Activated B cell treated with CpG ODN at 0.5 μM for 24 hours (primary cell): Measurements from ENCODE around the gene CTDP1. TPM values are rescaled to one million over a fixed set of nuclear protein-coding genes. Genes with fewer than 3 reads are reported as not detected.
A peak's percentile ranks its signal among the peaks of the same experiment; 100 is the strongest.

Experiments
- ATAC-seq: fragments of 200-7000 bp; cut with Tn5 transposase; one replicate; pipeline ENCODE4 v1.10.0; 2021; ENCODE audit warnings: low read depth, mild to moderate bottlenecking, moderate library complexity
- CTCF ChIA-PET: fragments of 350-600 bp; sonication (Branson Sonifier 250); formaldehyde crosslinking; loops from one replicate; lab custom pipeline; 2021; ENCODE audit warnings: antibody characterized with exemption; lab: Charles Lee
- POLR2A ChIA-PET: fragments of 350-600 bp; sonication (Branson Sonifier 250); formaldehyde crosslinking; loops from one replicate; lab custom pipeline; 2021; ENCODE audit warnings: antibody characterized with exemption; lab: Charles Lee
- DNase-seq: peaks from one replicate; pipeline ENCODE4 v3.0.0; 2022
- H3K27ac Mint-ChIP-seq: one replicate; pipeline ENCODE4 v1.8.0; 2020; ENCODE audit warnings: mixed read lengths
- H3K27me3 Mint-ChIP-seq: one replicate; pipeline ENCODE4 v1.8.0; 2021; ENCODE audit warnings: mixed read lengths
- H3K36me3 Mint-ChIP-seq: one replicate; pipeline ENCODE4 v1.8.0; 2021; ENCODE audit warnings: low read depth, mixed read lengths
- H3K4me1 Mint-ChIP-seq: one replicate; pipeline ENCODE4 v1.8.0; 2021; ENCODE audit warnings: mixed read lengths
- H3K4me3 Mint-ChIP-seq: one replicate; pipeline ENCODE4 v1.8.0; 2020; ENCODE audit warnings: mild to moderate bottlenecking, mixed read lengths
- H3K9me3 Mint-ChIP-seq: one replicate; pipeline ENCODE4 v1.8.0; 2020; ENCODE audit warnings: mixed read lengths
- CTCF ChIP-seq: fragments of 200-600 bp; IDR thresholded peaks from one replicate; pipeline ENCODE4 v1.8.0; 2022; ENCODE audit warnings: antibody characterized with exemption, mild to moderate bottlenecking
- intact Hi-C: fragments of 100-400 bp; cut with micrococcal nuclease; formaldehyde crosslinking; loops from one replicate; pipeline ENCODE4 v1.15.1; 2024
- total RNA-seq: library from RNA; stranded (reverse); gene quantifications from 2 replicates; pipeline ENCODE4 v1.2.3, GENCODE V29; 2022

The CTDP1 gene
- total RNA-seq, 1 donor from 2014 or later: 33.8 TPM

DNA sequence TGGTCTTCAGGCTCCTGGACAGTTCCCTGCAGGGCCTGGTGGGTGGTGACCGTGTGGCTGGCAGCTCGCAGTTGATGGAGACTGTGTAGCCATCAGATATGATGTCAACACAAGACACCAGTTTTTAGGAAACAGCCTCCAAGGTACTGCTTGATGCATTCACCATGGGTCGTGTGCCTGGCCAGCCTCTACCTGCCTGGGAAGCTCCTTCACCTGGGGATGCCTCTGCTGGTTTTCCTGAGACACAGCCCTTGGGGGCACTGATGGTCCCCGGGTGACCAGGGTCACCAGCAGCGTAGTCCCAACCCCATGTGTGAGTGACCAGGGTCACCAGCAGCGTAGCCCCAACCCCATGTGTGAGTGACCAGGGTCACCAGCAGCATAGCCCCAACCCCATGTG is 84.5 kb downstream of the CTDP1 start:
- CTCF ChIA-PET: no interaction called here
- DNase-seq (no peak), ATAC-seq (no peak)
- TF ChIP-seq CTCF: no peak
- no peak overlapping the region for H3K27ac Mint-ChIP-seq
- H3K4me3 Mint-ChIP-seq: no peak overlapping the region
- H3K4me1 Mint-ChIP-seq: no peaks in the 10 kb centered on the region
- POLR2A ChIA-PET: no interaction called here
- H3K9me3 Mint-ChIP-seq: peaks cover 19% of the 10 kb centered on the region
- intact Hi-C loops: no loop called here
- peaks cover 7% of the 10 kb centered on the region for H3K36me3 Mint-ChIP-seq
- peaks cover 3% of the 10 kb centered on the region for H3K27me3 Mint-ChIP-seq

GRCh38 chr18:79765491-79766245 is 86.1 kb downstream of the CTDP1 start:
- Mint-ChIP-seq H3K27ac (no peak overlapping the region), H3K4me1 (no peaks in the 10 kb centered on the region), H3K27me3 (peaks cover 3% of the 10 kb centered on the region), H3K36me3 (peaks cover 2% of the 10 kb centered on the region), H3K9me3 (peaks cover 17% of the 10 kb centered on the region), H3K4me3 (no peak overlapping the region)
- ATAC-seq: no peak
- POLR2A ChIA-PET: no interaction called here
- no peak for TF ChIP-seq CTCF
- DNase-seq: peak; percentile 3
- intact Hi-C loops: no loop called here
- CTCF ChIA-PET: no interaction called here

DNA sequence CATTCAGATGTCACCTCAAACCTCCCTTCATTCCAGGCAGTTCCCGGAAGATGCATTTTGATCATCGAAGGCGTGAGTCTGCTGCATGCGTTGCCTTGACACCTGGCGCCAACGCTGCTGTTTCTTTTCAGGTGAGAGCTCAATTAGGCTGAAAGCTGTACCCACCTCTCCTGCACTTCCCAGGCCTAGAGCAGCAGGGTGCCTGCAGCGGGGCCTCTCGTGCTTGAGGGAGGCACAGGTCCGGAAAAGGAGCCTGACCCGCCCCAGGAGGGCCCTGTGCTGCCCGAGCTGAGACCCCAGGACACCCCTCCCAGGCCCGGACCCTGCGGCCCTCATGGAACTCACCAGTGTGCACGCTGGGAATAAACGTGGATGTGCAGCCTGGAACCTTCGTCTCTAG is 86.7 kb downstream of the CTDP1 start:
- POLR2A ChIA-PET: no interaction called here
- H3K9me3 Mint-ChIP-seq: peaks cover 17% of the 10 kb centered on the region
- no peak for DNase-seq

GRCh38 chr18:79768745-79769144 is 89.1 kb downstream of the CTDP1 start:
- no peaks in the 10 kb centered on the region for H3K4me1 Mint-ChIP-seq
- DNase-seq (no peak), ATAC-seq (no peak)
- TF ChIP-seq CTCF: no peak
- POLR2A ChIA-PET: no interaction called here
- intact Hi-C loops: no loop called here
- peaks cover 15% of the 10 kb centered on the region for H3K9me3 Mint-ChIP-seq
- peaks cover 12% of the 10 kb centered on the region for H3K27me3 Mint-ChIP-seq
- H3K4me3 Mint-ChIP-seq: no peak overlapping the region
- CTCF ChIA-PET: no interaction called here
- H3K36me3 Mint-ChIP-seq: peaks cover 2% of the 10 kb centered on the region
- H3K27ac Mint-ChIP-seq: no peak overlapping the region

More for the DNA sequence above, 86.7 kb downstream of the CTDP1 start:
- Mint-ChIP-seq H3K27ac (no peak overlapping the region), H3K27me3 (peaks cover 3% of the 10 kb centered on the region), H3K4me3 (no peak overlapping the region), H3K36me3 (peaks cover 2% of the 10 kb centered on the region), H3K4me1 (no peaks in the 10 kb centered on the region)
- CTCF ChIA-PET: no interaction called here
- ATAC-seq: no peak
- no peak for TF ChIP-seq CTCF
- intact Hi-C loops: no loop called here

DNA sequence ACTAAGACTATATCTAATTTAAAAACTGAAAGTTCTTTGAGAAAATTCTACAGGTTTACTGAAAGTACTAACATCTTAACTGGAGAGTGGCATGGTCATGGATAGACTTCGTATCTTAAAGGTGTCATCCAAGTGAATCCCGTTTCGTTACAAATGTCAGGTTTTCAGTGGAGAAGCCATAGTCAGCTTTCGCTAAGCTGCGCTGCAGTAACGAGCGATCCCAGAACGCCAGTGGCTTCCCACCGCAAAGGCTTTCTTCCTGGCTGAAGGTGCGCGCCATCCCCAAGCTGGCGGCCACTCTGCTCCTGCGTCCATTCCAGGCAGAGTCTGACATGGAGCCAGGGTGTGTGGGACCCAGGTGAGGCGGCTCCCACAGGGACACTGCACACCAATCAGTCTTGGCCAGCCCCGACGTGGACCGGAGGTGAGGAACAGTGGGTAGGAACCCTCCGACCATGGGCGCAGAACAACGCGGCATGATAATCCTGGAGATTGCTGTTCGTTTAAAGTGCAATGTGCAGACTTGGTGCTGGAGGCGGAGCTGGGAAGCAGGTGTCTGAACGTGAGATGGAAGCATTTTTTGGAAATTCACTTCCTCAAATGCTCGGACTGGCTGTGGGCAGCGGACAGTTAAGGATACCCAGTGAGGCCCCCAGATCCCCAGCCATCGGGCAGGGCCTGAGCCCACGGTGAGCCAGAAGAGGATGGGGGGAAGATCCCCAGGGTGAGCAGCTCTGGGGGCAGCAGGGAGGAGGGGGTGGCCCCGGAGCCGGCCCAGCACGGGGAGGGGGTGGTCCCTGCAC is 90.3 kb downstream of the CTDP1 start:
- ChIA-PET CTCF (no interaction called here), POLR2A (no interaction called here)
- ATAC-seq (no peak), DNase-seq (no peak)
- peaks cover 14% of the 10 kb centered on the region for H3K27me3 Mint-ChIP-seq
- H3K4me1 Mint-ChIP-seq: no peaks in the 10 kb centered on the region
- TF ChIP-seq CTCF: no peak
- H3K27ac Mint-ChIP-seq: no peak overlapping the region
- intact Hi-C loops: no loop called here
- H3K9me3 Mint-ChIP-seq: peaks cover 15% of the 10 kb centered on the region
- no peak overlapping the region for H3K4me3 Mint-ChIP-seq
- H3K36me3 Mint-ChIP-seq: peaks cover 2% of the 10 kb centered on the region
